H1 (cell line): ENCODE measurements around the gene TBC1D16.

Experiments
- ASH2L ChIP-seq: fragments of 200-600, 300-600 bp; sonication (generic); IDR thresholded peaks from one replicate; pipeline ENCODE4 v1.7.1; 2017; ENCODE audit warnings: low read length
- CBX5 ChIP-seq: fragments of 300-800, 300-1000 bp; sonication (generic); IDR thresholded peaks from 2 replicates; pipeline ENCODE4 v1.7.1; 2016; ENCODE audit warnings: antibody characterized with exemption, low read length, low read depth
- CEBPB ChIP-seq: IDR thresholded peaks from 2 replicates; pipeline ENCODE4 v1.6.1; 2012; ENCODE audit warnings: low read depth, low read length
- CHD2 ChIP-seq: IDR thresholded peaks from 2 replicates; pipeline ENCODE4 v1.6.1; 2012; ENCODE audit warnings: low read length, improper control_type of control experiment
- EGR1 ChIP-seq: IDR thresholded peaks from 2 replicates; pipeline ENCODE4 v1.6.1; 2011; ENCODE audit warnings: low read depth, low read length, borderline replicate concordance
- EP300 ChIP-seq, 2 experiments: IDR thresholded peaks; 1 replicate in 1 of 2; 2 replicates in 1 of 2; pipeline ENCODE4 v1.6.1; 2011 to 2012; ENCODE audit warnings: low read depth in 2 of 2, low read length in 2 of 2, mild to moderate bottlenecking in 2 of 2, borderline replicate concordance in 1 of 2, inconsistent platforms in 1 of 2, moderate library complexity in 1 of 2
- EZH2 ChIP-seq: fragments of 200-600 bp; sonication (generic); IDR thresholded peaks from 2 replicates; pipeline ENCODE4 v1.7.1; 2012; ENCODE audit warnings: low read depth, mild to moderate bottlenecking, moderate library complexity, low read length, inconsistent platforms; ENCODE audit not compliant: severe bottlenecking
- HDAC2 ChIP-seq, 2 experiments: fragments of 300-600 bp in 1 of 2; sonication (generic) in 1 of 2; IDR thresholded peaks; 2 replicates each; pipeline ENCODE4 v1.6.1; 2011 to 2012; ENCODE audit warnings: low read depth in 2 of 2, low read length in 2 of 2, mild to moderate bottlenecking in 2 of 2, moderate library complexity in 2 of 2, borderline replicate concordance in 1 of 2, inconsistent platforms in 1 of 2
- POLR2A ChIP-seq, 2 experiments: IDR thresholded peaks; 1 replicate in 1 of 2; 2 replicates in 1 of 2; pipeline ENCODE4 v1.6.1; 2011; ENCODE audit warnings: low read depth in 2 of 2, low read length in 2 of 2, mild to moderate bottlenecking in 2 of 2; ENCODE audit errors: control extremely low read depth in 1 of 2
- POLR2AphosphoS5 ChIP-seq: IDR thresholded peaks from 2 replicates; pipeline ENCODE4 v1.6.1; 2011; ENCODE audit warnings: low read depth, low read length
- RAD21 ChIP-seq, 2 experiments: IDR thresholded peaks in 1 of 2; conservative IDR thresholded peaks in 1 of 2; 2 replicates each; pipeline ENCODE4 v1.6.1; 2011; ENCODE audit warnings: low read depth in 2 of 2, low read length in 2 of 2, improper control_type of control experiment in 1 of 2, inconsistent platforms in 1 of 2, mild to moderate bottlenecking in 1 of 2, moderate library complexity in 1 of 2
- TF ChIP-seq, protein P1 (sequence below), 3 experiments: IDR thresholded peaks; 1 replicate in 2 of 3; 2 replicates in 1 of 3; pipeline versions ENCODE4 v1.5.1 to v1.6.1; 2011; ENCODE audit warnings: low read length in 3 of 3, mild to moderate bottlenecking in 3 of 3, inconsistent platforms in 2 of 3, low read depth in 1 of 3, moderate library complexity in 1 of 3; ENCODE audit not compliant: insufficient read depth in 1 of 3; ENCODE audit errors: control extremely low read depth in 1 of 3
- TF ChIP-seq, protein P2 (sequence below): IDR thresholded peaks from 2 replicates; pipeline ENCODE4 v1.6.1; 2012; ENCODE audit warnings: low read length, inconsistent platforms

DNA sequence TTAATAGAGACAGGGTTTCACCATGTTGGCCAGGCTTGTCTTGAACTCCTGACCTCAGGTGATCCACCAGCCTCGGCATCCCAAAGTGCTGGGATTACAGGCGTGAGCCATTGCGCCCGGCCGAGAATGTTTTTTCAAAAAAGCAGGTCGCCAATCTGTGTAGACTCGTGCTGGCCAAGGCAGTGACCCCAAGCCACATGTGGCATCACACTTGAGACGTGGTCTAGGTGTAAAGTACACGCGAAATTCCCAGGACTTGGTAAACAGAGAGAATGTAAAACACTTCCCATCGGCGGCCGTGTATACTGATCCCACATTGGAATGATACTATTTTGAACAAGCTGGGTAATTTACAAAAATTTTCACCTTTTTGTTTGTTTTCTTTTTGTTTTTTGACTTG is 41.1 kb downstream of the TBC1D16 start:
- no peak for TF ChIP-seq CBX5
- TF ChIP-seq EGR1, result no peak
- no peak for TF ChIP-seq ASH2L
- TF ChIP-seq, protein P1, sequence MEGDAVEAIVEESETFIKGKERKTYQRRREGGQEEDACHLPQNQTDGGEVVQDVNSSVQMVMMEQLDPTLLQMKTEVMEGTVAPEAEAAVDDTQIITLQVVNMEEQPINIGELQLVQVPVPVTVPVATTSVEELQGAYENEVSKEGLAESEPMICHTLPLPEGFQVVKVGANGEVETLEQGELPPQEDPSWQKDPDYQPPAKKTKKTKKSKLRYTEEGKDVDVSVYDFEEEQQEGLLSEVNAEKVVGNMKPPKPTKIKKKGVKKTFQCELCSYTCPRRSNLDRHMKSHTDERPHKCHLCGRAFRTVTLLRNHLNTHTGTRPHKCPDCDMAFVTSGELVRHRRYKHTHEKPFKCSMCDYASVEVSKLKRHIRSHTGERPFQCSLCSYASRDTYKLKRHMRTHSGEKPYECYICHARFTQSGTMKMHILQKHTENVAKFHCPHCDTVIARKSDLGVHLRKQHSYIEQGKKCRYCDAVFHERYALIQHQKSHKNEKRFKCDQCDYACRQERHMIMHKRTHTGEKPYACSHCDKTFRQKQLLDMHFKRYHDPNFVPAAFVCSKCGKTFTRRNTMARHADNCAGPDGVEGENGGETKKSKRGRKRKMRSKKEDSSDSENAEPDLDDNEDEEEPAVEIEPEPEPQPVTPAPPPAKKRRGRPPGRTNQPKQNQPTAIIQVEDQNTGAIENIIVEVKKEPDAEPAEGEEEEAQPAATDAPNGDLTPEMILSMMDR (IDR thresholded peaks at IDR 0.05; ENCODE audit: control extremely low read depth in 1 of 3, insufficient read depth in 1 of 3, low read depth in 1 of 3, low read length in 3 of 3), result no peak
- TF ChIP-seq EZH2, result no peak
- TF ChIP-seq HDAC2 (IDR thresholded peaks at IDR 0.05; ENCODE audit: borderline replicate concordance in 1 of 2, low read depth in 2 of 2, low read length in 2 of 2), result no peak
- no peak for TF ChIP-seq POLR2A (IDR thresholded peaks at IDR 0.05; ENCODE audit: control extremely low read depth in 1 of 2, low read depth in 2 of 2, low read length in 2 of 2)
- no peak for TF ChIP-seq EP300 (IDR thresholded peaks at IDR 0.05; ENCODE audit: borderline replicate concordance in 1 of 2, low read depth in 2 of 2, low read length in 2 of 2)
- TF ChIP-seq POLR2AphosphoS5, result no peak
- no peak for TF ChIP-seq RAD21 (IDR thresholded peaks at IDR 0.05 in 1 of 2, conservative IDR thresholded peaks at IDR 0.05 in 1 of 2; ENCODE audit: low read depth in 2 of 2, low read length in 2 of 2)
- TF ChIP-seq CHD2, result no peak
- TF ChIP-seq CEBPB, result no peak
- TF ChIP-seq, protein P2, sequence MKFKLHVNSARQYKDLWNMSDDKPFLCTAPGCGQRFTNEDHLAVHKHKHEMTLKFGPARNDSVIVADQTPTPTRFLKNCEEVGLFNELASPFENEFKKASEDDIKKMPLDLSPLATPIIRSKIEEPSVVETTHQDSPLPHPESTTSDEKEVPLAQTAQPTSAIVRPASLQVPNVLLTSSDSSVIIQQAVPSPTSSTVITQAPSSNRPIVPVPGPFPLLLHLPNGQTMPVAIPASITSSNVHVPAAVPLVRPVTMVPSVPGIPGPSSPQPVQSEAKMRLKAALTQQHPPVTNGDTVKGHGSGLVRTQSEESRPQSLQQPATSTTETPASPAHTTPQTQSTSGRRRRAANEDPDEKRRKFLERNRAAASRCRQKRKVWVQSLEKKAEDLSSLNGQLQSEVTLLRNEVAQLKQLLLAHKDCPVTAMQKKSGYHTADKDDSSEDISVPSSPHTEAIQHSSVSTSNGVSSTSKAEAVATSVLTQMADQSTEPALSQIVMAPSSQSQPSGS, result no peak
